K562 (cell line): ENCODE data around the gene USP49. TPM values are rescaled to one million over a fixed set of nuclear protein-coding genes. Genes with fewer than 3 reads are reported as not detected.
A peak's percentile ranks its signal among the peaks of the same experiment; 100 is the strongest.

ENCODE experiments used
- ARID4B ChIP-seq: sonication (generic); formaldehyde crosslinking; IDR thresholded peaks from 2 replicates; pipeline ENCODE4 v1.8.0; 2022; ENCODE audit warnings: mild to moderate bottlenecking, missing genetic modification reagents
- CCNT2 ChIP-seq: IDR thresholded peaks from 2 replicates; pipeline ENCODE4 v1.6.1; 2011; ENCODE audit warnings: borderline replicate concordance, low read depth, mild to moderate bottlenecking, moderate library complexity, mixed read lengths, low read length; ENCODE audit not compliant: insufficient read length; ENCODE audit errors: extremely low read depth
- CREM ChIP-seq: IDR thresholded peaks from 2 replicates; pipeline ENCODE4 v1.6.1; 2014; ENCODE audit warnings: antibody characterized with exemption, low read depth
- ILF3 ChIP-seq: fragments of 450-650 bp; IDR thresholded peaks from 2 replicates; pipeline ENCODE4 v1.6.1; 2018; ENCODE audit warnings: antibody characterized with exemption, mild to moderate bottlenecking, moderate library complexity, borderline replicate concordance
- MAZ ChIP-seq, 2 experiments: fragments of 450-650 bp in 1 of 2; sonication (generic) in 1 of 2; formaldehyde crosslinking; IDR thresholded peaks in 1 of 2; conservative IDR thresholded peaks in 1 of 2; 2 replicates each; pipeline versions ENCODE4 v1.4.0 to v1.5.0; 2020; ENCODE audit warnings: mild to moderate bottlenecking in 1 of 2, missing genetic modification reagents in 1 of 2
- NONO ChIP-seq, 2 experiments: fragments of 200-400 bp in 1 of 2; fragments of 450-650 bp in 1 of 2; formaldehyde crosslinking in 1 of 2; IDR thresholded peaks; 2 replicates each; pipeline ENCODE4 v1.6.1; 2017; ENCODE audit warnings: low read depth in 2 of 2, mild to moderate bottlenecking in 2 of 2, moderate library complexity in 2 of 2, low read length in 1 of 2
- RBM17 ChIP-seq: fragments of 200-400 bp; formaldehyde crosslinking; IDR thresholded peaks from 2 replicates; pipeline ENCODE4 v1.6.1; 2017; ENCODE audit warnings: low read depth, mild to moderate bottlenecking, low read length, borderline replicate concordance
- RBM39 ChIP-seq: fragments of 200-400 bp; formaldehyde crosslinking; optimal IDR thresholded peaks from 2 replicates; pipeline ENCODE3; 2018; ENCODE audit warnings: low read depth, low read length
- SIN3A ChIP-seq, 2 experiments: fragments of 150-350 bp in 1 of 2; IDR thresholded peaks; 2 replicates each; pipeline ENCODE4 v1.6.1; 2011 to 2016; ENCODE audit warnings: borderline replicate concordance in 2 of 2, low read depth in 2 of 2, low read length in 2 of 2, mild to moderate bottlenecking in 2 of 2, moderate library complexity in 2 of 2; ENCODE audit not compliant: control insufficient read depth in 1 of 2
- TBP ChIP-seq: optimal IDR thresholded peaks from 2 replicates; pipeline ENCODE3; 2011; ENCODE audit warnings: low read depth, low read length, improper control_type of control experiment
- THRAP3 ChIP-seq: fragments of 450-650 bp; IDR thresholded peaks from 2 replicates; pipeline ENCODE4 v1.6.1; 2016; ENCODE audit warnings: mild to moderate bottlenecking, inconsistent platforms, borderline replicate concordance
- ZBTB7A ChIP-seq: IDR thresholded peaks from 2 replicates; pipeline ENCODE4 v1.6.1; 2011; ENCODE audit warnings: low read depth, mild to moderate bottlenecking, low read length, moderate library complexity, borderline replicate concordance; ENCODE audit not compliant: control insufficient read depth
- ZNF316 ChIP-seq: fragments of 450-650 bp; IDR thresholded peaks from 2 replicates; pipeline ENCODE4 v1.6.1; 2016
- ZNF699 ChIP-seq: fragments of 250-450 bp; sonication (Bioruptor Pico); IDR thresholded peaks from 2 replicates; pipeline ENCODE4 v1.8.0; 2021; ENCODE audit warnings: mild to moderate bottlenecking, moderate library complexity; ENCODE audit not compliant: insufficient replicate concordance
- polyA plus RNA-seq, 8 experiments: library from polyadenylated mRNA; depleted of rRNA in 4 of 8; stranded (reverse) in 5 of 8; unstranded in 3 of 8; fragments of >200 nt; fragmentation: Nextera tagmentation in 2 of 8; fragmentation: Illumina TruSeq in 1 of 8; extraction: Ambion mirVana in 2 of 8; extraction: Trizol in 1 of 8; gene quantifications; 2 replicates each; pipeline versions ENCODE4 v1.2.1 to v1.2.3, GENCODE V29; 2011 to 2014; ENCODE audit warnings: inconsistent platforms in 1 of 8, missing spikeins in 1 of 8
- total RNA-seq, 7 experiments: library from RNA; depleted of rRNA in 6 of 7; stranded (reverse); fragments of >200 nt in 6 of 7; fragmentation: Illumina TruSeq in 2 of 7; extraction: Trizol in 2 of 7; gene quantifications; 2 replicates each; pipeline versions ENCODE4 v1.2.1 to v1.2.3, GENCODE V29; 2011 to 2021; ENCODE audit warnings: low replicate concordance in 1 of 7
- TF ChIP-seq, protein P1 (sequence below): fragments of 450-650 bp; IDR thresholded peaks from 2 replicates; pipeline ENCODE4 v1.6.1; 2018; ENCODE audit not compliant: partially characterized antibody
- TF ChIP-seq, protein P2 (sequence below): sonication (generic); formaldehyde crosslinking; IDR thresholded peaks from 2 replicates; pipeline ENCODE4 v1.8.1; 2022; ENCODE audit warnings: missing genetic modification reagents

USP49 gene
- total and polyA plus RNA-seq, 9 of the 15 experiments (the other 6 are each of a cell fraction or from before 2014, with no cell fraction given): 1.0 to 9.9 (median 6.5) TPM

- TF ChIP-seq ZNF699 (CRISPR knock-in tag): no peak
- TF ChIP-seq, protein P1, sequence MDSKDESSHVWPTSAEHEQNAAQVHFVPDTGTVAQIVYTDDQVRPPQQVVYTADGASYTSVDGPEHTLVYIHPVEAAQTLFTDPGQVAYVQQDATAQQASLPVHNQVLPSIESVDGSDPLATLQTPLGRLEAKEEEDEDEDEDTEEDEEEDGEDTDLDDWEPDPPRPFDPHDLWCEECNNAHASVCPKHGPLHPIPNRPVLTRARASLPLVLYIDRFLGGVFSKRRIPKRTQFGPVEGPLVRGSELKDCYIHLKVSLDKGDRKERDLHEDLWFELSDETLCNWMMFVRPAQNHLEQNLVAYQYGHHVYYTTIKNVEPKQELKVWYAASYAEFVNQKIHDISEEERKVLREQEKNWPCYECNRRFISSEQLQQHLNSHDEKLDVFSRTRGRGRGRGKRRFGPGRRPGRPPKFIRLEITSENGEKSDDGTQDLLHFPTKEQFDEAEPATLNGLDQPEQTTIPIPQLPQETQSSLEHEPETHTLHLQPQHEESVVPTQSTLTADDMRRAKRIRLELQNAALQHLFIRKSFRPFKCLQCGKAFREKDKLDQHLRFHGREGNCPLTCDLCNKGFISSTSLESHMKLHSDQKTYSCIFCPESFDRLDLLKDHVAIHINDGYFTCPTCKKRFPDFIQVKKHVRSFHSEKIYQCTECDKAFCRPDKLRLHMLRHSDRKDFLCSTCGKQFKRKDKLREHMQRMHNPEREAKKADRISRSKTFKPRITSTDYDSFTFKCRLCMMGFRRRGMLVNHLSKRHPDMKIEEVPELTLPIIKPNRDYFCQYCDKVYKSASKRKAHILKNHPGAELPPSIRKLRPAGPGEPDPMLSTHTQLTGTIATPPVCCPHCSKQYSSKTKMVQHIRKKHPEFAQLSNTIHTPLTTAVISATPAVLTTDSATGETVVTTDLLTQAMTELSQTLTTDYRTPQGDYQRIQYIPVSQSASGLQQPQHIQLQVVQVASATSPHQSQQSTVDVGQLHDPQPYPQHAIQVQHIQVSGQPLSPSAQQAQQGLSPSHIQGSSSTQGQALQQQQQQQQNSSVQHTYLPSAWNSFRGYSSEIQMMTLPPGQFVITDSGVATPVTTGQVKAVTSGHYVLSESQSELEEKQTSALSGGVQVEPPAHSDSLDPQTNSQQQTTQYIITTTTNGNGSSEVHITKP: peak; percentile 64
- TF ChIP-seq CCNT2: peak; percentile 84
- peak; percentile 28 for TF ChIP-seq TBP
- peak in 1 of 2 experiments; percentile 92; a peak in 2 of 4 replicates for TF ChIP-seq NONO (IDR thresholded peaks at IDR 0.05; ENCODE audit: low read depth in 2 of 2, low read length in 1 of 2)
- TF ChIP-seq ZBTB7A: peak; percentile 92
- TF ChIP-seq RBM17: no peak
- TF ChIP-seq RBM39: no peak
- peak; percentile 47 for TF ChIP-seq ZNF316
- peak; percentile 21; the same call in 1 of the 2 replicates for TF ChIP-seq ARID4B (CRISPR knock-in tag)
- TF ChIP-seq THRAP3: 0 out of 2 replicates have a peak, but pooled peaks have one; percentile 12
- peak; percentile 91 to 94 for TF ChIP-seq MAZ (CRISPR knock-in tag; conservative IDR thresholded peaks at IDR 0.05 in 1 of 2, IDR thresholded peaks at IDR 0.05 in 1 of 2)
- peak; percentile 71 for TF ChIP-seq CREM
- TF ChIP-seq, protein P2, sequence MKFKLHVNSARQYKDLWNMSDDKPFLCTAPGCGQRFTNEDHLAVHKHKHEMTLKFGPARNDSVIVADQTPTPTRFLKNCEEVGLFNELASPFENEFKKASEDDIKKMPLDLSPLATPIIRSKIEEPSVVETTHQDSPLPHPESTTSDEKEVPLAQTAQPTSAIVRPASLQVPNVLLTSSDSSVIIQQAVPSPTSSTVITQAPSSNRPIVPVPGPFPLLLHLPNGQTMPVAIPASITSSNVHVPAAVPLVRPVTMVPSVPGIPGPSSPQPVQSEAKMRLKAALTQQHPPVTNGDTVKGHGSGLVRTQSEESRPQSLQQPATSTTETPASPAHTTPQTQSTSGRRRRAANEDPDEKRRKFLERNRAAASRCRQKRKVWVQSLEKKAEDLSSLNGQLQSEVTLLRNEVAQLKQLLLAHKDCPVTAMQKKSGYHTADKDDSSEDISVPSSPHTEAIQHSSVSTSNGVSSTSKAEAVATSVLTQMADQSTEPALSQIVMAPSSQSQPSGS (CRISPR knock-in tag): 0 out of 2 replicates have a peak, but pooled peaks have one; percentile 76
- TF ChIP-seq SIN3A (IDR thresholded peaks at IDR 0.05; ENCODE audit: borderline replicate concordance in 2 of 2, control insufficient read depth in 1 of 2, low read depth in 2 of 2, low read length in 2 of 2): peak in 1 of 2 experiments; percentile 51; a peak in 2 of 4 replicates
- peak; percentile 91; the same call in 1 of the 2 replicates for TF ChIP-seq ILF3
These were observed 108.5 kb downstream of the USP49 start (continued) for GRCh38 chr6:41786451-41787218.
